ENCODE measurements around the gene GPR63.

The GPR63 gene

DNA sequence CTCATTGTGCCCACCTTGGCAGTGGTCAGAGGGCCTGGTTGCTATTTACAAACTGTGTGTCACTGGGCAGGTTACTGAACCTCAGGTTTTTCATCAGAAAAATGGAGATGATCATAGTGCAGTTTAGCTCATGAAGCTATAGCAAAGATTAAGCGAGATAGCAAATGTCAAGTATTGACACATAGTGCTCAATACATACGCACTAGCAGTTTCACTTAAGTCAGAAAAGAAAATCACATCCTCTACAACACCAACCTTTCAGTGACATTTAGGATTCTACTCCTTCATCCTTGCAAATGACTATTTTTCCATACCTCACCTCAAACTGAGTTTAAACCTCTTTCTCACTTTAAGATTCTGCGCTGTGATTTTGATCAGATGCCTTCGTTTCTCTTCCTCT, 16.2 kb downstream of the GPR63 start:
- DNase-seq (ENCODE audit: low read depth), result no peak

DNA sequence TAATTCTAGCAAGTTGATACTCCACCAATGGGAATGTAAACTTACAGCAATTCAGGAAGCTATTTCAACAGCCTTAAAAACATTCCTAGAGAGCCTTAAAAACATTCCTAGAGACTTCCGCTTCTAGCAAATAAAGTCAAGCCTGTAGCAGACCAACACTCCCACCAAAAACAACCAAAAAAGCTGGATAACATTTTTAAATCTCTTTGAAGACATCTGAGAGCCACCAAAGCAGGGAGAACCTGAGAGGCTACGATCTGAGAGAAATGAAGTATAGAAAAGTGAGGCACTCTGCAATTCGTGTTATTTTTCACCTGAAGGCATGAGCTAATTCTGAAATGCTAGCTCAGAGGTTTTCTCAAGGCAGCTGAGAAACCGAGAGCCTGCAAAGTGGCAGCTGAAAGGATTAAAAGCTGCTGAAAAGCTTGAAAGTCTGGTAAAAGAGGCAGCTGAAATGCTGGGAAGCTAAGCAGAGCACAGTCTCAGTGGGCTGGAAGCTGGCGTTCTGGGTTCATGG, 20.9 kb downstream of the GPR63 start:
- no peak for DNase-seq (ENCODE audit: low read depth)

DNA sequence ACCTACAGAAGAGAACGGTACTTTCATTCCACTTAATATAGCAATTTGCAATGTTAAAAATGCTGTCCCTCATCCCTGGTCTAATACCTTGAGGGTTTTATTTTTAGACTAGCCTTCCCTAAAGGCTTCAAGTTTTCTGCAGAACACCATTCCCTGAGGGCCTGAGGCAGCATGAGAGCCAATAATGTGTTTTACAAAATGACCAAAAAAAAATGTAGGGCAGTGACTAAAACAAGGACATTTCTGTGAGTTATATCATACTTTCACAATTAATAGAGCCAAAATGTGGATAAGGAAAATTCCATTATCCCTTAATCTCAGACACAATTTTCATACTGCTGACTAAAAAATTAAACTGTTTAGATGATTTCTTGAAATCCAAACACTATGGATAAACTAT, 22.7 kb downstream of the GPR63 start:
- no peak for DNase-seq (ENCODE audit: low read depth)

DNA sequence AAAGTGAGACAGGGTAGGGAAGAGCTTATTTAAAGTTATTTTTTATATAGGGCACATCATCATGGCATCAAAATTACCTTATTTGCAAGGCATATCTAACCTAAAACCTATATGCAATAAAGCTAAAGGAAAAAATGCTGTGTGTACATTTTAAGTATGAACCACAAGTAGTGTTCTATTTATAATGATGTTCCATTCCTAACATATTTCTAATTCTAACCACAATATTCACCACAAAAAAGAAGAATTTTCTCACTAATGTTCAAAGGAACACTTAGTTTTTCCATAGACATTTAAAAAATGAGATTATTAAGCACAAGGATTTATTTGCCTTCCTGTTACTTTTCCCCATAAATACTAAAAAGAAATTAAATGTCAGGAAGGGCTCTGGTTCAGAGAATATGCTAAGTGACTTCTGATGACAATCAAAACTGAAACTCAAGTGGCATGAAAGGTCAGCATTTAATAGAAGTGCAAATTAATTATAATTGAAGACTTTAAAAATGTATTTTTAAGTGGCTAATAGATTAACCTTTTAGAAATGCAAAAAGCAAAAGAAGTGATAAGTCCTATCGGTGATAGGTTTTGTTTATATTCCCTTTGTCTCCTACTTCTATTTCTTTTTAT, 25.1 kb downstream of the GPR63 start:
- no peak for DNase-seq (ENCODE audit: low read depth)

DNA sequence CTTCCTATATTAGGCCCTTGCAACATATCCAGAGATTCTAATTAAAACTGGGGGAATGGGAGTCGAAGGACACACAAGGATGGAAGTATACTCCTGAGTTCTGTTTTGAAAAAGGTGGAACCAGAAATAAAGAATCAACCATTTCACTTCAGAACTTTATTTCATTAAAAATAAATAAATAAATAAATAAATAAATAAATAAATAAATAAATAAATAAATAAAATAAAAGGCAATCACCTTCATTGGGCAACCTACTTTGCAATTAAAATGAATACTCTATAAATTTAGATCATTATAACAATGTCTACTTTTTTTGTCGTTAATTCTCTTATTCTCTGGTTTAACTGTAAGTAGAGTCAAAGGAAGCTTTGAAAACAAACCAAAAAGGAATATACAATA, 25.6 kb downstream of the GPR63 start:
- no peak for DNase-seq (ENCODE audit: low read depth)

DNA sequence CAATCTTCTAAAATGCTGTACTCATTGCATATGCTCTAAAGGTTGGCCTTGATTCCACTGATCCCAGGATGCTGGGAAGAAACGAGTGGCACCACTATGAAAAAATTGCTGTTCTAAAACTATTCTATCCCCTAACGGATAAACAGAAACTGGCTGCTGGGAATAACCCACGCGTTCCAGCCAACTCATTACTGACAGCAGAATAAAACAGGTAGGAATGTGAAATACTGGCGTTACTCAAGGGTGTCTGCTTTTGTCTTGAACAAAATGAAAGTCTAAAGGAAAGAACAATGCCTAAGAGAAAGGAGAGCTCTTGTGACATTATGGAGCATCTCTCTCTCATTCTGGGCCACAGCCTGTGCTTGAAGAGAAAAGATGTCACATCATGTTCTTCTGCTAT, 26.1 kb downstream of the GPR63 start:
- DNase-seq (ENCODE audit: low read depth), result no peak

DNA sequence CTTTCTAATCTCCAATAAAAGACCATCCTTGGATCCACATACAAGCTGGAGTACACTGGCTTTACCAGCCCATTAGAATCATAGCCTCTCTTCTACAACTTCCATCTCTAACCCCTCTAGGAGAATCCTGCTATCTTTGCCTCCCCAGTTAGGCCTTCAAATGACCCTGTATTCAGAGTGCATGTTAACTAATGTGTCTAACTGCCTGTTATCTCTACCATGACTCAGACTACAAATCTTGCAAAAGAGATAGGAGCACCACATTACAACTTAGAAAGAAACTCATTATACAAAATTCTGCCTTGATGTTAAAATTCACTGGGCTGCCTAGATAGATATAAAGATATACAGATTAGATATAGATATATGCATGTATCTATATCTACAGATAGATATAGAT, 28.2 kb downstream of the GPR63 start:
- no peak for DNase-seq (ENCODE audit: low read depth)

DNA sequence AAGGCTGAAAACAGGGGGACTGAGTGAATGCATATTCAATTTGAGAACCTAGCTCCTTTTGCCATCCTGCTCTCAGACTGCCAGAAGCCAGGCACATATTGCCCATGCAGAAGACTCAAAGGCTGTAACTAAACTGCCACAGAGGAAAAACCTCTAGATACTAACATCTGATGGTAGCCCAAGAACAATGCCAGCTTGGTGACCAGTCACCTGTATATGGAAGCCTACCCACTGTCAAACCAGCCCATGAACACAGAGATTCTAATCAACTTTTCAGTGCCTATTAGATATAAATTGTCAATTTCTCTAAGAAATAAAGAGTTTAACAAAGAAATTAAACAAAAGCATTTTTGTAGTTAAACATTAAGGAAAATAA, 34.2 kb downstream of the GPR63 start:
- no peak for DNase-seq (ENCODE audit: low read depth)

DNA sequence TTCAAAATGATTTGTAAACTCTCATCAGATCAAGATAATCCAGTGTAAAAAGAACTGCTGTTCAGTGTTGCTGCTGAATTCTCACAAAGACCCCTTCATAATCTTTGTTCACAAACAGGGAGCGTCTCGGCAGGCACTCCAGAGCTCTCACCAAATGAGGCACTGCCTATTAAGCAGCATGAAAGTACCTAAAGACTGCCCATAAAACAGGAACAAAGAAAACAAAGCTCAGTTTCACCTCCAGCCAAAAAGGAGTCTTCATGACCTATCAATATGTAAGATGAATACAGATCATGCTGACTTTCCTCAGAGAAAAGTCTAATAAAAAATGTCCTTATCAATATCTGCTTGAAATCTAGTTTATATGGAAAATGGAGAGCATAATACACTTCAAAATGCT, 41.8 kb downstream of the GPR63 start:
- DNase-seq (ENCODE audit: low read depth), result no peak

DNA sequence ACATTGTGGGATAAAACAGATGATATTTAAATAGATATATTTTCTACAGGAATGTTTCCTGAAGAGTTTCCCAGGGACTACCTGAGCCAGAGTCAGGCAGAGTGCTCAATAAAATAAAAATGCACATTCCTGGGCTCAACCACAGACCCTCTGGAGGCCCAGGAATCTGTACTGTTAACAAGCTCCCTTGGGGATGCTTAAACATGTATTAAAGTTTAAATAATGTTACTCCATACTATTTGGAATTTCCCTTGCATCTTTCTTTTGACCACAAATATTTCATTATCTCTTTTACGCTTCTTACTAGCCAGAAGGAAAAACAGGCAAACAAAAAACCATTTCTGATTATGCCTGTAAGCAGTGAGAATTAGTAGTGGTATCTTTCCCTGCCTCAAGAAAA, 42.3 kb downstream of the GPR63 start:
- DNase-seq (ENCODE audit: low read depth), result no peak

DNA sequence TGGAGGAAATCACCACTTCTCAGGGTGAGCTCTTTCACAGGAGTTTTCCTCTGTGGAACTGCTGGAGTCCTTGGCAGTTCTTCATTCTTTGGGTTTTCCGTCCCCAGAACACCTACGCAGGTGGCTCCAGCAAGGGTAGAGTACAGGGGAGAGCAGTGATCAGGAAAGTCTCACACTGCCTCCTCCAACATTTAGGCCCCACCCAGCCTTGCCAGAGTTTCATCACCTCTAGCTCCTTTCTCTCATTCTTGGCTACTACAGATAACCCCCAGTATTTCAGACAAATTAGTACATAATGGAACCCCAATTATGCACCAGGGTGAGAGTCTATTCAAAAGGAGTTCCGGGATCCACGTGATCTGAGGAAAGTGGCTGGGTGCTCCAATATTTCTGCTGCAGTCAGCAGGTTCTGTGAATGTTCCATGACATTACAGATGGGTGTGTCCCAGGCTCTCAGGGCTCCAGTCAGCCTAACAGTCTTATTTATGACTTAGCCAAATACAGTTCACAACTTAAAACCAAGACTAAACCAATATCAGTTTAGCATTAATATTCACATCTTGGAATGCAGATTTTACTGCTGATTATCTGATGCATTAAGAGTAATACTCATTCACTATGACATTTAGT, 44.6 kb downstream of the GPR63 start:
- DNase-seq (ENCODE audit: low read depth), result no peak

DNA sequence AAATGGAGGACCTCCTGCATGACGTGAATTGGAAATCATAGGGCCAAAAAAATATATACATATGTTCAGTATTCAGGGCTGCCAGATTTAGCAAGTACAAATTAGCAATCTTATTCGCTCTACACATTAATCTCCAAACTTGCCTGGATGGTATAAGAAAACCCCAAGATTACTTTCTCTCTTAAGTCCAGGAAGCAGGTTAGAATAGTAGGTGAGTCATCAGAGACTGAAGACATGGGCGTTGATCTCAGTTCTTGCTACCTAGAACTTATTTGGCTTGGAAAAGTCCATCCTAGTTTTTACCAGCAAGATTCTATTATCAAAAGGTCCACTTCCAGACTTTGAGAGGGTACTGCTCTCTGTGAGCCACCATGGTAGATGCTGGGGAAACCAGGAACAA, 47.4 kb downstream of the GPR63 start:
- DNase-seq (ENCODE audit: low read depth), result no peak

DNA sequence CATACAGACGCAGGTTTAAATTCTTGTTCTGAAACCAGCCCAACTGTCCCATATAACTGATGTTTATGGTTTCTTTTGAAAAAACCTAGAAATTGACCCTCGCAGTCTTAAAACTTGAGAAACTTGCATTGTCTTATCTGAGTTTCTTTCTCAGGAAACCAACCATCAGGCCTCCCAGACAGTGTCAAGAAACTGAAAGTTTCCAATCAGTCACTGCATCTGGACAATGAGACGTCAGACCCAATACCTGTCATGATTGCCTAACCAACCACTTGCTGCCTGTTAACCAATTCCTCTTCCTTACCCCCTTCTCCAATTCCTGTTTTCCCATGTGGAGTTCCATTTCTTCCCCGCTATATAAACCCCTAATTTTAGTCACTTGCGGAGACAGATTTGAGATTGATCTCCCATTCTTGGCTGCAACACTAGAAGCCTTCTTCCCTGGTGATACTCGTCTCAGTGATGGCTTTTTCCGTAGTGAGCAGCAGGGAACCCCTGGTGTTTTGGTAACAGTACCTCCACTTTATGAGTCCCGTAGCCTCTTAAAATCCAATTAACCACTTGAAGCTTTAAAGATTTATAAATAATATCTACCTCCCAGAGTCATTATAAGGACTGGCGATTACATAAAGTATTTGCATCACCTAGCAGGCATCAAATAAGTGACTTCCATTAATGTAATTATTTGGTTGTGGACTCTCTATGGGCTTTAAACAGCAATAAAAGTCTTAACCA, 49.3 kb downstream of the GPR63 start:
- no peak for DNase-seq (ENCODE audit: low read depth)

DNA sequence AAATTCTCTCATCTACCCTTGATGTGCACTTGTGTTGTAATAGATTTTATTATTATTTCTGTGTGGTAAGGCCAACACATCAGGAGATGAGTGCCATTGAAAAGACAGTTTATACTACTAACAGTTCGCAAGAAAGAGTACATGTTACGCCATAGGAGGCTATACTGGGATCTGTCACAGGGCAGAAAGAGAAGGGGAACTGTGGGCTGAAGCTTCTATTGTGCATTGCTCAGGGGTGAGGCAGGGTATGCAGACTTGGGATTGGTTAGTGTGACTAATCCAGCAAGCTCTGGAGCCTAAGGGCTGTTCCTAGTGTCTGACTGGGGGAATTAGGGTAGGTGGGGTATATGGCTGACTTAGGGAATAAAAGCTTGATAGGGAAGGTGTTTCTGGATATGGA, 50.9 kb downstream of the GPR63 start:
- no peak for DNase-seq (ENCODE audit: low read depth)

DNA sequence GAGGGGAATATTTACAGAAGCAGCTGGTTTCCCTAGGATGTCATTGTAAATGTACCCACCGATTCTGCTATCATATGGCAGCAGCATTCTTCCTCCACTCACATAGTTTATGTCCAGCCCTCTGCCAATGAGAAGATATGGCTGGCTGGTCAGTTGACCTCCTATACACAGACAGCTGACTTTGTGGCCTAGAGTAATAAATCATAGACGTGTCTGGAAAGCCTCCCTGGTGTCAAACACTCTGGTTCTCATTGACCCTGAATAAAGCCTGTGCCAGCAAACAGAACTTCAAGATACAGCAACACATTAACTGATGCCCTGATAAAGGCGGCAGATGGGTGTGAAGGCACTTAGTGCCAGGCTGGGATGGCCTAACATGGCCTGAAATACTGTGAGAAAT, 52.6 kb downstream of the GPR63 start:
- DNase-seq (ENCODE audit: low read depth), result no peak

DNA sequence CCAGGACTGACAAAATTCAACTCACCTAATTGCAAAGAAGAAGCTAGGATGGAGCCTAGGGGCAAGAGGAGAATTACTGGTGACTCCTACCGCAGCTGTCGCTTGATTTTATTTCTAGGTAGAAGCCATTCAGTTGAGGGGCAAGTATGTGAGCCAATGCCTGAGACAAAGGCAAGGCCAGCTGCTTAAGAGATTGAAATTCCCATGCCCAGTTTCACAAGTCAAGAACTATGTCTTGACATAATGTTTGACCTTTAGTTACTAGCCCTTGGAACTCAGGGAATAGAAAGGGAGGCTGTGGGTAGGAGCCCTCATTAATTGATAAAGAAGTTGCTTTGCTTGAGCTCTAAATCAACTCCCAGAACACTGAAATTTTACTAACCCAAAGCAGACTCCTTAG, 54.0 kb downstream of the GPR63 start:
- DNase-seq (ENCODE audit: low read depth), result no peak

DNA sequence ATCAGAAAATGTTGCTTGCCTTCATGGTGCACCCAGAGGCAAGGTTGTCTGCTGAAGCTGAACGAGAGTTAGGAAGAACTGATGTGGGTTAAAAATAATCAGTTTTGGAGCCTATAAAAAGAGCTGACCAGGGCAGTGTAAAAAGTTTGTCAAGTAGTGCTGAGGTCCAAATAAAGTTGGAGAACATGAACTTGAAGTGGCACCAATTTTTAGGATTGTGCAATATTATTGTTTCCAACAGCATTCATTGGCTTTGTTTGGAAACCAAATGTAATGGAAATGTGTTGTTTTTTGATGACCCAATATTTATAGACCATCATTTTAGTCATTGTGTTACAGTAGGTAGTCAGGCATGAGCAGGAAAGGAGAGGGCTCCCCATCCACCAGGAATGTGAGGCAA, 55.7 kb downstream of the GPR63 start:
- DNase-seq (ENCODE audit: low read depth), result no peak

DNA sequence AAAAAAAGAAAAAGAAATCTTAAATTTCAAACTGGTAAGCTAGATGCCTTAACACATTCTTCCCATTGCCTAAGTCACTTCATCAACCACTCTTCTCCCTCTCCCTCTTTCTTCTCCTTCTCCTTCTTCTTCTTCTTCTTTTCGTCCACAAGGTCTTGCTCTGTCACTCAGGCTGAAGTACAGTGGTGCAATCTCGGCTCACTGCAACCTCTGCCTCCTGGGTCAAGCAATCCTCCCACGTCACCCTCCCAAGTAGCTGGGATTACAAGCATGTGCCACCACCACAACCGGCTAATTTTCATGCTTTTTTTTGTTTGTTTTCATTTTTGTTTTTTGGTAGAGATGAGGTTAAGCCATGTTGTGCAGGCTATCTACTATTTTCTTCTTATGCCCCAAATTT, 60.2 kb downstream of the GPR63 start:
- DNase-seq (ENCODE audit: low read depth), result no peak

DNA sequence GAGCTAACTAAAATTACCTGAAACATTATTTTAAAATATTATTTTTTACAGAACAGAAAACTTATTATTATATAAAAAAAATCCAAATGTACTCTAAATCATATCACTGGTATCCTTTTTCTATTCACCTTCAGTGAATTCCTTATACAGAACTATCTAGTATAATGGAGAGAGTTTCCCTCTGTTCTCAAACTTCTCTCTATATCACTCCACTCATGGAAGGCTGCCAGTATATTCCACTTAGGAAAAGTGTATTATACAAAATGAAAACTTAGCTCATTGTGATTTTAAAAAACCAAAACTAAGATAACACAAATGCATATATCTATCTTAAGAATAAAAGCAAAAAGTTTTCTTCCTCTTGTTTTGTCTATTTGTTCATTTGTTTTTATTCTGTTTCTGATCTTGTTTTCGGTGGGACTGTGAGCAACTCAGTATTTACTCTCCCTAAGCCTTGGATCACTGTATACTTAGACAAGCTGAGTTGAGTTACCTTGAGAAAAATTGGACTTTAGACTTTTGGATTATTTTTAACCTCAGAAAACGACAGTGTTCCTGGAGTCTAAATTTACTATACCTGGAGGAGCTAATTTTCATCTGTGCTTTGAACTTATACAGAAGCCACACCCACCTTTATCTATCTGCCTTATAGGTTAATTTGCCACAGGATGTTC, 61.4 kb downstream of the GPR63 start:
- DNase-seq (ENCODE audit: low read depth), result no peak

DNA sequence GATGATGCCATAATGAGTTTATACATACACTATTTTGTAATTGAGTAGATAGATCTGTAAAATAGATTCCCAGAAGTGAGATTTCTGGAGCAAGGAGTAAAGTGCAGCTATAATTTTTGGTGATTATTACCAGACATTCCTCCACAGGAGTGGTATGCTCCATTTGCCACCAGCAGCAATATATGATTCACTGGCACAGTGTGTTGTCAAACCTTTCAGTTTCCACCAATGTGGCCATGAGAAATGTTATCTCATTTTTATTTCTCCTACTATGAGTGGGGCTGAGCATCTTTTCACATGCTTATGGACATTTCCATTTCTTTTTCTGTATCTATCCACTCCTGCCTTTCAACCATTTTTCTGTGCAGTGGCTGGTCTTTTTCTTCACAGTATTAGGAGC, 70.5 kb downstream of the GPR63 start:
- no peak for DNase-seq (ENCODE audit: low read depth)

DNA sequence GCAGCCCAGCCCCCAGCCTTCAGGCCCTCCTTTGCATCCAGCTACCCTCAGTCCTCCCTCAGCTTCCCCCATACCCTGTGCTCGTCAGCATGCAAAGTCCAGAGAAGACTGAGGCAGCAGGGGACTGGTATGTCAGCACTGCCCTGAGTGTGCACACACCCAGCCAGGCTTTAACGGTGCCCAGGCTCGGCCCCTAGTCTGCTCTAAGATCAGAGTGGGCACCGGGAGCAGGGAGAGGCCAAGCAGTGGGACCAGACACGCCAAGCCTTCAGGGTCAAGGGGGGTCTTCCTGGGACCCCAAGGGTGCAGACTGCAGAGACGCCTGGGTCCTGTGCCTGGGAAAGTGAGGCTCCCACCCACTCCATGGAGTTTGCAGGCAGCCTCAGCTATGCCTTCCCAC, 74.7 kb downstream of the GPR63 start:
- DNase-seq (ENCODE audit: low read depth), result no peak

DNA sequence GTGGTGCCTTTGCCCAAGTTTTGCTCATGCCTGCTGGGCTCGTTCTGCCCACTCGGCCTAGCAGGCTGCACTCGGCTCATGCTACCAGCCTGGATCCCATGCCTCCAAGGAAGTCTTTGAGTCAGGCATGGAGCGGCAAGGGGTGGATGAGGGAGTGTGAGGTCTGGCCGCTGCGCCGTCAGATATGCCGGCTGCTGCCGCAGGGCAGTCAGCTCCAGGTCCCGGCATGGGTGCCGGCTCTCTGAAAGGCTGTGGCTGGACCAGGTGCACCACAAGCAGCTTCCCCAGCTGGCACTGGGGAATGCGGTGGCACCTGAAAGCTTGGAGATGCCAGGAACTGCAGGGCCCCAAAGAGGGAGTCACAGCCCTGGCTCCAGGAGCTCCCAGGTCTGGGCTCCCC, 75.5 kb downstream of the GPR63 start:
- no peak for DNase-seq (ENCODE audit: low read depth)

DNA sequence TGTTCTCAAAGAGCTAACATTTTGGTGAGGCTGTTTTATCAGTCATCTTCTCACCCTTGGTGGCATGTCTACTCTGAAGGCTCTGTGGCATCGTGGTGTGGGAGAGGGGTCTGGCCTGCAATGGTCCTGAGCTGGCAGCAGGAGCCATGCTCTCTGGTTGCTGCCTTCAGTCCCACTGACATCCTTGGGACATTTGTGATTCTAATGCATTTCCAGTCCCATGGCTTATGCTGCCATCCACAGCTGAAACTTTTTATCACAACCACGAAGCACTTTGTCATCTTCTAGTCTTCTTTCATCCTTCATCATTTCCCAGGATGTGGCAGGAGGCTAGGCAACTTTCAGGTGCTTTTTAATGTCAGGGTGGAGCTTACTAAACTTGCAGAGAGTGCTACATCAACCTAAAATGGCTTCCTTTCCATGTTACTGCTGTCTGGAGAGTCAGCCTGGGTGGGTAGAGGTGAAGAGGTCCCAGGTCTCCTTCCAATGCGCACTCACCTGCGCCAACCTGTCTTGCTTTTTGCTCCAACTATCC, 77.1 kb downstream of the GPR63 start:
- DNase-seq (ENCODE audit: low read depth), result no peak

Measured in non-pigmented ciliary epithelial cell (primary cell).